ENCODE data around the gene PEAK3.
A peak's percentile ranks its signal among the peaks of the same experiment; 100 is the strongest.

The PEAK3 gene

GRCh38 chr19:2249010-2249866, 32.7 kb downstream of the PEAK3 start, which contains the start of gene AMH:
TSS of gene AMH (plus strand) at chr19:2249323. CDS start at chr19:2249333, 10 bp downstream.
- no peak for DNase-seq

GRCh38 chr19:2248136-2249009, 33.6 kb downstream of the PEAK3 start:
- DNase-seq = no peak

DNA sequence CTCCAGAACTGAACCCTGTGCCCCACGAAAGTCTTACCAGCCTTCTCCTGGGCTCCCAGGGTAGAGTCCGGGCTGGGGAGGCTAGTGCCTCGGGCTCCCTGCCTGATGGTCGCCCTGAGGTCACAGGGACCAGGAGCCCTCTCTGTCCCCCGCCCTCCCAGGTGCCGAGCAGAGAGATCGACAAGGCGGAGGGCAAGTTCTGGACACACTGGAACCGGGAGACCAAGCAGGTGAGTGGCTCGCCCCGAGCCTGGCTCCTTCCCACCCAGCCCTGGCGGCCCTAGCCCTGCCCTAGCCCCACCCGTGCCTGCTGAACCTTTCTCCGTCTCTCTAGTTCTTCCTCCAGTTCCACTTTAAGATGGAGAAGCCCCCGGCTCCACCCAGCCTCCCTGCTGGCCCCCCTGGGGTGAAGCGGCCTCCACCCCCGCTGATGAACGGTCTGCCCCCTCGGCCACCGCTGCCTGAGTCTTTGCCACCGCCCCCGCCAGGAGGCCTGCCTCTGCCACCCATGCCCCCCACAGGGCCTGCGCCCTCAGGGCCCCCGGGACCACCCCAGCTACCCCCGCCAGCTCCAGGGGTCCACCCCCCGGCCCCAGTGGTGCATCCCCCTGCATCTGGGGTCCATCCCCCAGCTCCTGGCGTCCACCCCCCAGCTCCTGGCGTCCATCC, 34.4 kb downstream of the PEAK3 start:
- no peak for DNase-seq

- no peak for DNase-seq
Measured at GRCh38 chr19:2246801-2247361, 35.1 kb downstream of the PEAK3 start.

DNA sequence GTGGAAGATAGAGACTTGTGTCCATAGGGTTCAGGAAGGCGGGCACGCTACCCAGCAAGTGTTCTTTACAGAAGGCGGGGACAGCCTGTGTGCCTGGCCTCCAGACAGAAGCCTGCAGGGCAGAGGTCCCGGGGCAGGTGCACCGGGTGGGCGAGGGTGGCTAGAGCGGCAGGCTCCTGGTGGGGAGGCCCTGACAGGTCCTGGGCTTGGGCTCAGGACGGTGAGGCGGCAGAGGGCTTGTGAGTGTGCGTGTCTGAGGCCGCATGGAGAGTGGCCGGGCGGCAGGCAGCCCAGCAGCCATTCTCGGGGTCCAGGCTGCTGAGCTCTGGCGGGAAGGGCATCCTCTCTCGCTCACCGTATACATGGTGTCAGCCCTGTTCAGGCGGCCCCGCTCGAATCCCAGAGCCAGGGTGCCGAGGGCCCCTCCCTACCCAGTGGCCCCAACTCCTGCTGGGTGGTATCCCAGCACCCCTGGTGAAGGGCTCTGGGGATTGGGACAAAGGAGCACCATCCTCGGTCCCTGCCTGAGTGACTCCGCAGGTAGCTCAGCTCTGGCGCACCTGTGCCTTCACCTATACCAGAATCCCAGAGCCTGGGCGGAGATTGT, 35.9 kb downstream of the PEAK3 start:
- DNase-seq = no peak

DNA sequence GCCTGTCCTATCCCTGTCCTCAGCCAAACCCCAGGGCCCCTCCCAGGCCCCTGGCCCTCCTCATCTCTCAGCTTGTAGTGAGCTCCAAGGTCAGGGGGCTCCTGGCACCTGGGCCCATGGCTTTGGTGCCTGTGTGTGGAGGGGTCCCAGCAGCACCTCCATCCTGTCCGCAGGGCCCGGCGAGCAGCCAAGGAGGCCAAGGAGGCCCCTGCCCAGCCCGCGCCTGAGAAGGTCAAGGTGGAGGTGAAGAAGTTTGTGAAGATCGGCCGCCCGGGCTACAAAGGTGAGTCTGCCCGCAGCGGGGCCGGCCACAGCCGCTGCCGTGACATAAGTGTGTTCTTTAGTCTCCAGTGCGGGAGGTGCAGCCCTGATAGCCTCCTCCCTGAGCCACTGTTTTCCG, 36.7 kb downstream of the PEAK3 start:
- no peak for DNase-seq

DNA sequence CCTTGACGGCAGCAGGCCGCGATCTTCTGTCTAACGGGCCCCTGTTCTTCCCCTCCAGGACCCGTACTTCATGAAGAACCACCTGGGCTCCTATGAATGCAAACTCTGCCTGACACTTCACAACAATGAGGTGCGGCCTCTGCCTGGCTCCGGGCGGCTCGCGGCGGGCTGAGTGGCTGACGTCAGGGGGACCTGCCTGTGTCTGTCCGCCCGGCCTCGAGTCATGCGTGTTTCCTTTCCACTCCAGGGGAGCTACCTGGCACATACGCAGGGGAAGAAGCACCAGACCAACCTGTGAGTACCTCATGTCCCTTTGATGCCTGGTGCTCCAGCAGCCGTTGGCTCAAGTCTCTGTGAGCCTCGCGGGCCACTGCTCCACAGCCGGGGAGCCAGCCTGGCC, 37.5 kb downstream of the PEAK3 start:
- no peak for DNase-seq

- no peak for DNase-seq
Measured at GRCh38 chr19:2244125-2244411, 37.9 kb downstream of the PEAK3 start.

- DNase-seq = no peak
Measured at GRCh38 chr19:2243274-2244124, 38.5 kb downstream of the PEAK3 start.

DNA sequence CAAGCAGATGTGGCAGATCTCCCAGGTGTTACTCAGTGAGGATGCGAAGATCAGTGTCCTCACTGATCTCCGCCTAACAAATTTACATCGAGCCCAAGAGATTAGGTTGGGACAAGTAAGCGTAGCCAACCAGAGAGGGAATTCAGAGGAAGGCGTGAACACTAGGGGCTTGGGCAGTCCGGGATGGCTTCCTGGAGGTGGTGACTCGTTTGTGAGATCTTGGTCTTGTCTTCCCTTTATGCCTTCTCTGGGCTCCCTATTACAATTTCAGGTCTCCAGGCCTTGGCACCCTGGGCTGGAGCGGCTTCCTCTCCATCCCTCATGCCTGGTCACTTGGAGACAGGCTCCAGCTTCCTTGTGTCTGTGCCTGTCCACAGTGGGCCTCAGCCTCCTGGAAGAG, 39.2 kb downstream of the PEAK3 start:
- no peak for DNase-seq

GRCh38 chr19:2242092-2242537, 39.9 kb downstream of the PEAK3 start:
- no peak for DNase-seq

GRCh38 chr19:2240881-2241760, 40.9 kb downstream of the PEAK3 start:
- no peak for DNase-seq

- peak; percentile 21 for DNase-seq
Measured at GRCh38 chr19:2239771-2240770, 41.9 kb downstream of the PEAK3 start.

DNA sequence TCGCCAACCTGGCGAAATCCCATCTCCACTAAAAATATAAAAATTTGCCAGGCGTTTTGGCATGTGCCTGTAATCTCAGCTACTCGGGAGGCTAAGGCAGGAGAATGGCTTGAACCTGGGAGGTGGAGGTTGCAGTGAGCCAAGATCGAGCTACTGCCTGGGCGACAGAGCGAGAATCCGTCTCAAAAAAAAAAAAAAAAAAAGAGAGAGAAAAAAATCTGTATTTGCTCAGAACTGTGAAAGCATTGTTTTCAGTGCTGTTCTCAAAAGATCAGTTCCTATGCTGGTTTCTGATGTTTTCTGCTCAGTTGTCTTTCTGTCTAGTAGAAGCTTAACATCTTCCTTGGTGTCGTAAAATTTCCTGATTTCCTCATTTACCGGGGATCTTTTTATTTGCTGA, 42.8 kb downstream of the PEAK3 start:
- DNase-seq = no peak

DNA sequence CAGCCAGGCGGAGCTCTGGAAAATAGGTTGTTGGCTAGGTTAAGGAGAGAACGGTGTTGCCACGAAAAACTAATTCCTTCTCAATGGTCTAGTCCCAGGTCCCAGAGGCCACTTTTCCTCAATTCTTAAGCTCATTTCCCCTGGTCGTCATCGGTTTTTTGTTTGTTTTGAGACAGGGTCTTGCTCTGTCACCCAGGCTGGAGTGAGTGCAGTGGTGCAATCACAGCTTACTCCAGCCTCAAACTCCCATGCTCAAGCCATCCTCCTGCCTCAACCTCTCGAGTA, 44.2 kb downstream of the PEAK3 start:
- no peak for DNase-seq

GRCh38 chr19:2237051-2237868, 44.7 kb downstream of the PEAK3 start:
- no peak for DNase-seq

GRCh38 chr19:2236314-2237050, 45.5 kb downstream of the PEAK3 start, which contains the start of the genes PLEKHJ1 and SF3A2:
TSS of gene PLEKHJ1 (minus strand) at chr19:2236329. CDS start at chr19:2236248, 81 bp downstream.
TSS of gene SF3A2 (plus strand) at chr19:2236824. CDS start at chr19:2243419, 6,595 bp downstream.
- peak; percentile 97 for DNase-seq

GRCh38 chr19:2236064-2236313, 46.0 kb downstream of the PEAK3 start:
- no peak for DNase-seq
